HEK293T (cell line): ENCODE data around the gene STXBP4.

Experiments used
- CTCF ChIA-PET: fragments of 350-600 bp; formaldehyde crosslinking; extraction: SDS; loops from one replicate; lab custom pipeline; 2021; ENCODE audit warnings: antibody characterized with exemption, inconsistent platforms; lab: Yijun Ruan, JAX
- POLR2A ChIA-PET: fragments of 350-600 bp; formaldehyde crosslinking; extraction: SDS; loops from one replicate; lab custom pipeline; 2020; ENCODE audit warnings: antibody characterized with exemption, inconsistent platforms; lab: Yijun Ruan, JAX
- DNase-seq: peaks from one replicate; pipeline ENCODE4 v3.0.0; 2012; ENCODE audit warnings: mixed read lengths; ENCODE audit errors: extremely low spot score
- ARNT ChIP-seq: fragments of 450-650 bp; IDR thresholded peaks from 2 replicates; pipeline ENCODE4 v1.6.1; 2017; ENCODE audit warnings: mild to moderate bottlenecking
- BHLHE40 ChIP-seq: fragments of 450-650 bp; IDR thresholded peaks from 2 replicates; pipeline ENCODE4 v1.6.1; 2016; ENCODE audit warnings: mild to moderate bottlenecking, moderate library complexity, borderline replicate concordance
- CTBP1 ChIP-seq: fragments of 450-650 bp; IDR thresholded peaks from 2 replicates; pipeline ENCODE4 v1.6.1; 2016; ENCODE audit warnings: borderline replicate concordance
- ELF4 ChIP-seq: fragments of 450-650 bp; IDR thresholded peaks from 2 replicates; pipeline ENCODE4 v1.6.1; 2017; ENCODE audit warnings: antibody characterized with exemption
- FOXA1 ChIP-seq: fragments of 450-650 bp; IDR thresholded peaks from 2 replicates; pipeline ENCODE4 v1.6.1; 2016; ENCODE audit warnings: mild to moderate bottlenecking
- FOXK2 ChIP-seq: fragments of 450-650 bp; IDR thresholded peaks from 2 replicates; pipeline ENCODE4 v1.6.1; 2016; ENCODE audit warnings: mild to moderate bottlenecking
- FOXM1 ChIP-seq: fragments of 450-650 bp; IDR thresholded peaks from 2 replicates; pipeline ENCODE4 v1.6.1; 2017; ENCODE audit warnings: mild to moderate bottlenecking, borderline replicate concordance
- HDGF ChIP-seq: fragments of 450-650 bp; IDR thresholded peaks from 2 replicates; pipeline ENCODE4 v1.6.1; 2017; ENCODE audit warnings: antibody characterized with exemption, borderline replicate concordance
- L3MBTL2 ChIP-seq: fragments of 450-650 bp; conservative IDR thresholded peaks from 2 replicates; pipeline ENCODE4 v1.6.1; 2016; ENCODE audit warnings: mild to moderate bottlenecking
- LEF1 ChIP-seq: fragments of 450-650 bp; IDR thresholded peaks from 2 replicates; pipeline ENCODE4 v1.6.1; 2017; ENCODE audit warnings: mild to moderate bottlenecking, borderline replicate concordance
- NFRKB ChIP-seq: fragments of 450-650 bp; IDR thresholded peaks from 2 replicates; pipeline ENCODE4 v1.6.1; 2016; ENCODE audit warnings: mild to moderate bottlenecking, moderate library complexity
- PKNOX1 ChIP-seq: fragments of 450-650 bp; IDR thresholded peaks from 2 replicates; pipeline ENCODE4 v1.6.1; 2016
- SP1 ChIP-seq: fragments of 450-650 bp; IDR thresholded peaks from 2 replicates; pipeline ENCODE4 v1.6.1; 2017
- SUZ12 ChIP-seq: fragments of 450-650 bp; IDR thresholded peaks from 2 replicates; pipeline ENCODE4 v1.6.1; 2016; ENCODE audit warnings: mild to moderate bottlenecking
- TARDBP ChIP-seq: fragments of 450-650 bp; IDR thresholded peaks from 2 replicates; pipeline ENCODE4 v1.6.1; 2016
- ZNF384 ChIP-seq: fragments of 450-650 bp; IDR thresholded peaks from 2 replicates; pipeline ENCODE4 v1.6.1; 2016

Gene STXBP4

GRCh38 chr17:55122114-55122513 is 153.5 kb downstream of the STXBP4 start:
- CTCF ChIA-PET, result no interaction called here
- TF ChIP-seq ZNF384 (no peak), ARNT (no peak), BHLHE40 (no peak), LEF1 (no peak), FOXK2 (no peak), FOXM1 (no peak), NFRKB (no peak), TARDBP (no peak), SP1 (no peak), HDGF (no peak), SUZ12 (no peak)
- DNase-seq, result no peak
- POLR2A ChIA-PET, result no interaction called here

GRCh38 chr17:55124730-55125360 is 156.3 kb downstream of the STXBP4 start:
- TF ChIP-seq CTBP1 (no peak), L3MBTL2 (no peak), ELF4 (no peak), LEF1 (no peak), ZNF384 (no peak), HDGF (no peak), TARDBP (no peak), PKNOX1 (no peak), FOXM1 (no peak), NFRKB (no peak), BHLHE40 (no peak), SP1 (no peak), FOXK2 (no peak), SUZ12 (no peak), FOXA1 (no peak), ARNT (no peak)
- ChIA-PET CTCF (no interaction called here), POLR2A (no interaction called here)
- DNase-seq, result no peak

GRCh38 chr17:55133583-55133982 is 165.0 kb downstream of the STXBP4 start:
- ChIA-PET POLR2A (no interaction called here), CTCF (no interaction called here)
- no peak for TF ChIP-seq L3MBTL2
- TF ChIP-seq NFRKB, result no peak
- TF ChIP-seq ELF4, result no peak
- no peak for TF ChIP-seq PKNOX1
- TF ChIP-seq FOXM1, result no peak
- TF ChIP-seq HDGF, result no peak
- no peak for TF ChIP-seq CTBP1
- TF ChIP-seq SUZ12, result no peak
- no peak for TF ChIP-seq SP1
- no peak for TF ChIP-seq ZNF384
- TF ChIP-seq BHLHE40, result no peak
- TF ChIP-seq TARDBP, result no peak
- no peak for TF ChIP-seq LEF1
- TF ChIP-seq ARNT, result no peak
- TF ChIP-seq FOXK2, result no peak
- TF ChIP-seq FOXA1, result no peak
- no peak for DNase-seq

GRCh38 chr17:55134486-55135157 is 166.1 kb downstream of the STXBP4 start:
- ChIA-PET POLR2A (no interaction called here), CTCF (no interaction called here)
- TF ChIP-seq FOXA1, result no peak
- no peak for TF ChIP-seq PKNOX1
- no peak for TF ChIP-seq FOXK2
- no peak for TF ChIP-seq LEF1
- TF ChIP-seq CTBP1, result no peak
- TF ChIP-seq NFRKB, result no peak
- no peak for TF ChIP-seq FOXM1
- TF ChIP-seq SUZ12, result no peak
- TF ChIP-seq L3MBTL2, result no peak
- no peak for DNase-seq

- ChIA-PET CTCF (no interaction called here), POLR2A (no interaction called here)
- DNase-seq, result no peak
- no peak for TF ChIP-seq TARDBP
Measured at GRCh38 chr17:55140809-55141208, 172.2 kb downstream of the STXBP4 start.

- no peak for DNase-seq
- POLR2A ChIA-PET, result no interaction called here
- CTCF ChIA-PET, result no interaction called here
- TF ChIP-seq FOXA1, result no peak
- no peak for TF ChIP-seq NFRKB
- TF ChIP-seq HDGF, result no peak
- TF ChIP-seq ZNF384, result no peak
- TF ChIP-seq FOXK2, result no peak
- TF ChIP-seq ELF4, result no peak
- TF ChIP-seq BHLHE40, result no peak
- TF ChIP-seq SP1, result no peak
- TF ChIP-seq L3MBTL2, result no peak
- no peak for TF ChIP-seq SUZ12
- TF ChIP-seq ARNT, result no peak
- TF ChIP-seq PKNOX1, result no peak
- no peak for TF ChIP-seq LEF1
- TF ChIP-seq CTBP1, result no peak
- TF ChIP-seq FOXM1, result no peak
- TF ChIP-seq TARDBP, result no peak
Measured at GRCh38 chr17:55144518-55144917, 176.0 kb downstream of the STXBP4 start.
